ENCODE data around the gene TUBGCP4.

The TUBGCP4 gene

DNA sequence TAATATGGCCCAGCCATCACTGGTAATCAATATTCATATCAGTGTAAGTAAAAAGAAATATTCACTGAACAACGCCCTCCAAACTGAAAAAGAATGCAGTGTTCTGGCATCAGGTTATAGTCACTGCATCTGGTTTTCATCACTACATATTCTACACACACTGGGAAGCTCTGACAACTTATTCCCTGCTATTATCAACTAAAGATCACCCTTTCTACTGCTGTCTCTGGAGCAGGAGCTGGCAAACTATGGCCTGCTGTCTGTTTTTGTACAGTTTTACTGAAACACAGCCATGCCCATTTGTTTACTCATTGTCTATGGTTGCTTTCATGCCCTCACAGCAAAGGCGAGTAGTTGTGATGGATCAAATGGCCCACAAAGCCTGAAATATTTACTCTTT is 35.3 kb downstream of the TUBGCP4 start:
- no peak for DNase-seq (ENCODE audit: extremely low read depth, insufficient read length)
- Histone ChIP-seq H3K36me3 (ENCODE audit: control insufficient read depth, insufficient read depth, low read length) (peaks cover 25% of the 10 kb centered on the region), H3K4me3 (replicated peaks; ENCODE audit: low read depth, low read length) (no peak overlapping the region), H3K27me3 (replicated peaks; ENCODE audit: control insufficient read depth, insufficient read depth, low read length) (no peaks in the 10 kb centered on the region)
- TF ChIP-seq, protein P1, sequence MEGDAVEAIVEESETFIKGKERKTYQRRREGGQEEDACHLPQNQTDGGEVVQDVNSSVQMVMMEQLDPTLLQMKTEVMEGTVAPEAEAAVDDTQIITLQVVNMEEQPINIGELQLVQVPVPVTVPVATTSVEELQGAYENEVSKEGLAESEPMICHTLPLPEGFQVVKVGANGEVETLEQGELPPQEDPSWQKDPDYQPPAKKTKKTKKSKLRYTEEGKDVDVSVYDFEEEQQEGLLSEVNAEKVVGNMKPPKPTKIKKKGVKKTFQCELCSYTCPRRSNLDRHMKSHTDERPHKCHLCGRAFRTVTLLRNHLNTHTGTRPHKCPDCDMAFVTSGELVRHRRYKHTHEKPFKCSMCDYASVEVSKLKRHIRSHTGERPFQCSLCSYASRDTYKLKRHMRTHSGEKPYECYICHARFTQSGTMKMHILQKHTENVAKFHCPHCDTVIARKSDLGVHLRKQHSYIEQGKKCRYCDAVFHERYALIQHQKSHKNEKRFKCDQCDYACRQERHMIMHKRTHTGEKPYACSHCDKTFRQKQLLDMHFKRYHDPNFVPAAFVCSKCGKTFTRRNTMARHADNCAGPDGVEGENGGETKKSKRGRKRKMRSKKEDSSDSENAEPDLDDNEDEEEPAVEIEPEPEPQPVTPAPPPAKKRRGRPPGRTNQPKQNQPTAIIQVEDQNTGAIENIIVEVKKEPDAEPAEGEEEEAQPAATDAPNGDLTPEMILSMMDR (IDR thresholded peaks at IDR 0.05; ENCODE audit: insufficient read depth, low read length, poor library complexity, severe bottlenecking) = no peak

DNA sequence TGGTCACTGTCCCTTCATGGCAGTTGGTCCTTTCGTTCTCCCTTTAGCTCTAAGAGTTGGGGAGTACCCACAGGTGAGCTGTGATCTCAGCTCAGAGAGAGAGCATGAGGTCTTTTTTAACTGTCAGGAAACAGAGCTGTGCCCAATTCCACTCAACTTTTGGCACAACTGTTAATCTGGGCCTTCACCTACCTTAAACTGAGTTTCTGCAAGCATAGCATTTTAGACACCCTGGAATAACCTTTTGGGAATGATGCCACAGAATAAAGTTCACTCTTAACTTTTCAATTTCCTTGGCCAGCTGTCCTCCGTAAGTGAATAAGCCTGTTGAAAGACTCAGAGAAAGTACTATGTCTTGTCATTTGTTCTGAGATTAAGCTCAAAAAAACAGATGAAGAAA is 35.9 kb downstream of the TUBGCP4 start:
- no peak for DNase-seq (ENCODE audit: extremely low read depth, insufficient read length)
- H3K4me3 ChIP-seq (replicated peaks; ENCODE audit: low read depth, low read length) = no peak overlapping the region
- H3K36me3 ChIP-seq (ENCODE audit: control insufficient read depth, insufficient read depth, low read length) = peaks cover 26% of the 10 kb centered on the region
- TF ChIP-seq, protein P1 (IDR thresholded peaks at IDR 0.05; ENCODE audit: insufficient read depth, low read length, poor library complexity, severe bottlenecking) = no peak
- no peaks in the 10 kb centered on the region for H3K27me3 ChIP-seq (replicated peaks; ENCODE audit: control insufficient read depth, insufficient read depth, low read length)

DNA sequence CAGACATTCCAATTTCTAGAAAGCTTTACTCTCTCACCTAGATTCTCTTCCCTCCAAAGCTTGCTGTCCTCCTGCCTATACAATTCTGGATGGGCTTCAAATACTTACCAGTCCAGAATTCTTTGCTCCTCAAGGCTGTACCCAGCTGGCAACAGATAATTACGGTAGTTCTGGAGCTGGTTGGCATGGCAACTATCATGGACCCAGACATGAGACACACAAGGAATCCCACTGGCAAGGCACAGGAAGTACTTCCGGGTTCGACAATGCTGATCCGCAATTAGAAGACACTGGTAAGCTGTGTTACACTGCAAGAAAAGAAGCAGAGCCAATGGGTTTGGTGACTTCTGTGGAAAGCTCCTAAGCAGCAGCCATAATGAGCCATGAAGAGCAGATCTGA is 37.9 kb downstream of the TUBGCP4 start:
- DNase-seq (ENCODE audit: extremely low read depth, insufficient read length) = no peak
- no peaks in the 10 kb centered on the region for H3K27me3 ChIP-seq (replicated peaks; ENCODE audit: control insufficient read depth, insufficient read depth, low read length)
- peaks cover 27% of the 10 kb centered on the region for H3K36me3 ChIP-seq (ENCODE audit: control insufficient read depth, insufficient read depth, low read length)

DNA sequence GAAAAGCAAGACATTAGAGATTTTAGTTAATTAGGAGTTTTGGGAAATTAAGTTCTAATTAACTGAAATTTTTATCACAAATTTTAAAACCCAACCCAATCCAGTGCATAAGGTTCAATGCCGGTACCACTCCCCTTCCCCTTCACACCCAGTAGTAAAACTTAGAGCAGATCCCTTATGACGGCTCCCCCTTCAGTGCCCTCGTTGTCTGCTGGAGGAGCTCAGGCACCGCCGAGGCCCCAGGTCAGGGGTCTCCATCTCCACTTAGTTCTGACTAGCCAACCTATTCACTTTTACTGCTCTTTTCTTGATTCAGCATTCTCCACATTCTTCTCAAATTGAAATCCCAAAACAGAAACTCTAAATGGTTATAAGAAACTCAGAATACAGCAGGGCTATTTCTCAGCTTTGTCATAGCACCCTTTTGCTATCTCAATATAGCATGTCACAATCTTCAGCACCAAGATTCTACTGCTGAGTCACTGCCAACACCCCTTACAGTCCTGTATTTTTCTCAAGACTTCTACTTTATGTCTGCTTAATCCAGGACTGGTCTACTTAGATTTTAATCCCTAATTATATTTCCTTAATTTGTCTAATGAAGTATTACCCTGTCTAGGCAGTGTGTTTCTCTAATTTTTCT is 39.8 kb downstream of the TUBGCP4 start:
- no peak overlapping the region for H3K4me3 ChIP-seq (replicated peaks; ENCODE audit: low read depth, low read length)
- H3K27me3 ChIP-seq (replicated peaks; ENCODE audit: control insufficient read depth, insufficient read depth, low read length) = no peaks in the 10 kb centered on the region
- peaks cover 30% of the 10 kb centered on the region for H3K36me3 ChIP-seq (ENCODE audit: control insufficient read depth, insufficient read depth, low read length)
- TF ChIP-seq, protein P1 (IDR thresholded peaks at IDR 0.05; ENCODE audit: insufficient read depth, low read length, poor library complexity, severe bottlenecking) = no peak
- DNase-seq (ENCODE audit: extremely low read depth, insufficient read length) = no peak

More for the DNA sequence above, 37.9 kb downstream of the TUBGCP4 start:
- no peak overlapping the region for H3K4me3 ChIP-seq (replicated peaks; ENCODE audit: low read depth, low read length)
- TF ChIP-seq, protein P1 (IDR thresholded peaks at IDR 0.05; ENCODE audit: insufficient read depth, low read length, poor library complexity, severe bottlenecking) = no peak

DNA sequence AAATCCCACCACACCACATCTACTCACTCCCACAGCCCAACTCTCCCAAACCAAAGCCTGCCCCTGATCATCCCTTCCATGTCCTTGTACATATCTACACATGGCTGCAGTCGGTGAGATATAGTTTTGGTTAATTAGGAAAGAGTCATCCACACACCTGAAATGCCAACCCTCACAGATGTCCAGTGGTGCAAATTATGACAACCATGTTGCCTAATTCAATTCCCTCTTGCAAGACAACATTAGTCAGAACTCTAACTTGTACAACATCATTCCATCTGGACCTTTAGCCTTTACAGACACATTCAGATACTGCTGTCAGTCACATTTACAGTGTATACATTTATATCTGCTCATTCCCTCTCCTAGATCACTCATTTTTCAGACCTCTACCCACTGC is 41.2 kb downstream of the TUBGCP4 start:
- DNase-seq (ENCODE audit: extremely low read depth, insufficient read length) = no peak
- no peaks in the 10 kb centered on the region for H3K27me3 ChIP-seq (replicated peaks; ENCODE audit: control insufficient read depth, insufficient read depth, low read length)
- TF ChIP-seq, protein P1 (IDR thresholded peaks at IDR 0.05; ENCODE audit: insufficient read depth, low read length, poor library complexity, severe bottlenecking) = no peak
- H3K36me3 ChIP-seq (ENCODE audit: control insufficient read depth, insufficient read depth, low read length) = peaks cover 30% of the 10 kb centered on the region
- H3K4me3 ChIP-seq (replicated peaks; ENCODE audit: low read depth, low read length) = no peak overlapping the region

DNA sequence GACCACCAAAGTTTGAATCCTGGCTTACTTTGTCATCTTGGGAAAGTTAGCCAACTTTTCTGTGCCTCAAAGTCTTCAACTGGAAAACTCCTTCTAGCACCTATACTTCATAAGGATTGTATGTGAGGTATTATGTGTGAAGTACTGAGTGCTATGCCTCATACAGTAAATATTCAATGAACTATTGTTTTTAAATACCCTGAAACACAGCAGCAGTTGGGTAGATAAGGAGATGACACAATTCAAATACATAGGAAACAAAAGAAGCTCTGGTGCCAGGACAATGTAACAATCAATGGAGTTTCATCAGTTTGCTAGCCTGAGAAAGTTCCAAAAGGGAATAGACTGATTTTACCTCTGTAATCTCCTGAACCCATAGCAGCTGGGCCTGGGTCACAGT is 43.3 kb downstream of the TUBGCP4 start:
- TF ChIP-seq, protein P1 (IDR thresholded peaks at IDR 0.05; ENCODE audit: insufficient read depth, low read length, poor library complexity, severe bottlenecking) = no peak
- Histone ChIP-seq H3K4me3 (replicated peaks; ENCODE audit: low read depth, low read length) (no peak overlapping the region), H3K27me3 (replicated peaks; ENCODE audit: control insufficient read depth, insufficient read depth, low read length) (no peaks in the 10 kb centered on the region), H3K36me3 (ENCODE audit: control insufficient read depth, insufficient read depth, low read length) (peaks cover 24% of the 10 kb centered on the region)
- no peak for DNase-seq (ENCODE audit: extremely low read depth, insufficient read length)

Data from GM06990 (cell line).